ENCODE measurements around the gene SPATA31E1.
A peak's percentile ranks its signal among the peaks of the same experiment; 100 is the strongest.

The SPATA31E1 gene

DNA sequence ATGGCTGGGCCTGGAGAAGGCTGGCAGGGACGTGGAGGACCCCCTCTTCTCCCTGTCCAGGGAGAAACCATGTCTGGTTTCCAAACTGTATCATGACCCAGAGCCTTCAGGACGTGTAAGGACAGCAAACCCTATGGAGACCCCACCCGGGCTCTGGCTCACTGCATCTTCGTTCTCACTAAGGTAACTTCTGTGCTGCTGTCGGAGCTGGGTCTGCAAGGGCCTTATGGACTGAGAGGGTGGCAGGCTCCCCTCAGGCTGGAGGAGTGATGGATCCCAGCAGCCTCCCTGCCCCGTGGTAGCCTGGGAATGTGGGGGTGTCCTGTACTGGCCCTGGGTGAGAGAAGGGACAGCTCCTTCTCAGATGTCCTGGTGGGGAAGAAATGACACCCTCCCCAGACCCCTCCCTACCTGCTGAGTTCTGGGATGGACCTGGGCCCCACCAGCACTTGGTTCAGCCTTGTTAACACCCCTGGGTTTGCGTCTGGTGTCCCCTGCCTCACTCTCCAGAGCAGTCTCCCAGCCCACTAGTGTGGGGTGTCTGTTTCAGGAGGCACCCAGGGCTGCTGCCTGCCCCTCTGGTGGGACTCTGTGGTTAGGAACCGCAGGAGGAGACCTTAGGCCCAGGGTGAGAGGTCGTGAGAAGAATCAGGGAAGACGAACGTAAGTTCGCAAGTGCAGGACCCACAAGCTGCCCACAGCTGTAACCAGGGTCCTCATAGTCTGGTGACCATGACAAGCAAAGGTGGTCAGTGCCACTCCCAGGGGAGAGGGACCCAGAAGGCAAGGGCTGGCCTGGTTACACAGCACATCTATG, 6.6 kb downstream of the SPATA31E1 start:
- H3K4me3 ChIP-seq (ENCODE audit: low read depth, low read length) = no peak overlapping the region
- no peak for DNase-seq (ENCODE audit: low read depth)
- no peak for TF ChIP-seq CTCF (conservative IDR thresholded peaks at IDR 0.05; ENCODE audit: low read depth, low read length)

DNA sequence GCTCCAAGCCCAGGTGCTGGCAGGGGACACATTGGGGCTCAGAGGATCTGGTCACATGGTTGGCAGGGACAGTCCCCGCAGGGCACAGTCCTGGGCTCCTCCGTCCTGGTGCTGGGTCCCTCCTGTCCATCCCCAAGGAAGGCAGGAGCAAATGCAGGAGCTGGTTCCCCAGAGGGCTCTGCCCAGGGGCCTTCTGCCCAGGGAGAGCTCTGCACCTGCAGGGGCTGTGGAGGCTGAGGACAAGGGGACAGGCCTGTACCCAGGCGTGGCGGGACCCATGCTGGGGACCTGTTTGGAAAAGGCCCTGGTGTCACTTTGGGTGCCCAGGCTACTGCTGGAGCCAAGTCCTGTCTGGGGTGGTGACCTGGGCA, 7.2 kb downstream of the SPATA31E1 start:
- DNase-seq (ENCODE audit: low read depth) = no peak
- H3K4me3 ChIP-seq (ENCODE audit: low read depth, low read length) = no peak overlapping the region
- TF ChIP-seq CTCF (conservative IDR thresholded peaks at IDR 0.05; ENCODE audit: low read depth, low read length) = no peak

DNA sequence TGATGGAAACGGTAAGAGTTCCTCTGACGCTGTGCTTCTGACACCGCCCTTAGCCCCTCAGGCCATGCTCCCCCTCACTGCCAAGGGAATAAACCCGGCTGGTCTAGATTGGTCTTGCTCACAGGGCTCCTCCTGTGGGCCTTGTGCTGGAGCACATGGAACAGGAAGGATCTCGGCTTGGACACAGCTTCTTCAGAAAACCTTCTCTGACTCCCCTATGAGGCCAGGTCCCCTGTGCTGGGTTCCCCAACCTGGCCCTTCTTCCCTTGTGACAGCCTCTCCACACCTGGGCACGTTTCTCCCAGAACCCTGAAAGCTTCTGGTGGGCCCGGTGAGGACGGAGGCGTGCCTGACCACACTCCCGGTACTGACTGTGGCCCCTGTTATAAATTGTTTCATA, 8.2 kb downstream of the SPATA31E1 start:
- no peak for TF ChIP-seq CTCF (conservative IDR thresholded peaks at IDR 0.05; ENCODE audit: low read depth, low read length)
- no peak overlapping the region for H3K4me3 ChIP-seq (ENCODE audit: low read depth, low read length)
- DNase-seq (ENCODE audit: low read depth) = no peak

DNA sequence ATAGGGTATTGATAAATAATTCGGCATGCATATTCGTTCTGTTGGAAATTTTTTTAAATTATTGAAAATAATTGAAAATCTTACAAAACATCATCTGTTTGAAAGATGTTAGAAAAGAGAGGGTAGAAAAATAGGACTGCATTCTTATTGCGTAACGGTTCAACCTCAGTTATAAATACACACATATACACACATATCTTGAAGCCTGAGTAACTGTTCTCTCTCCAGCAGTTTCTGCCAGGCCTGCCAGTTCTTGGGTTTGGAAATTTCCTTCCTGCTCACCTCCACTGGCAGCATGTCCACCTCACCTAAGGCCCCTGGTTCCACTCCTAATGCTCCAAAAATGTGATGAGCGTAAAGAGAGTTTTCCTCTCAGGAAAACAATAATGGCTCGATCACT, 9.1 kb downstream of the SPATA31E1 start:
- peak; percentile 57 for DNase-seq (ENCODE audit: low read depth)
- H3K4me3 ChIP-seq (ENCODE audit: low read depth, low read length) = no peak overlapping the region
- TF ChIP-seq CTCF (conservative IDR thresholded peaks at IDR 0.05; ENCODE audit: low read depth, low read length) = no peak

- no peak overlapping the region for H3K4me3 ChIP-seq (ENCODE audit: low read depth, low read length)
- DNase-seq (ENCODE audit: low read depth) = no peak
- TF ChIP-seq CTCF (conservative IDR thresholded peaks at IDR 0.05; ENCODE audit: low read depth, low read length) = no peak
Observed at GRCh38 chr9:87892956-87893355, 10.3 kb downstream of the SPATA31E1 start.

- DNase-seq (ENCODE audit: low read depth) = no peak
- peak; percentile 17 for TF ChIP-seq CTCF (conservative IDR thresholded peaks at IDR 0.05; ENCODE audit: low read depth, low read length)
- no peak overlapping the region for H3K4me3 ChIP-seq (ENCODE audit: low read depth, low read length)
Observed at GRCh38 chr9:87894998-87895625, 12.4 kb downstream of the SPATA31E1 start.

GRCh38 chr9:87896891-87897290, 14.2 kb downstream of the SPATA31E1 start:
- TF ChIP-seq CTCF (conservative IDR thresholded peaks at IDR 0.05; ENCODE audit: low read depth, low read length) = no peak
- no peak for DNase-seq (ENCODE audit: low read depth)
- H3K4me3 ChIP-seq (ENCODE audit: low read depth, low read length) = no peak overlapping the region

Data from choroid plexus epithelial cell (primary cell).